ENCODE results near the gene NR4A1. TPM values are rescaled to one million over a fixed set of nuclear protein-coding genes. Genes with fewer than 3 reads are reported as not detected.

Gene NR4A1
- total RNA-seq, 1 donor from 2014 or later, result 0.79 TPM

GRCh38 chr12:52061470-52062166 is 10.4 kb downstream of the NR4A1 start:
- no peak overlapping the region for H3K4me3 ChIP-seq (ENCODE audit: low read depth, low read length)
- DNase-seq (ENCODE audit: low read depth), result no peak
- no peaks in the 10 kb centered on the region for H3K27me3 ChIP-seq (ENCODE audit: control insufficient read depth, insufficient read depth, low read length)
- no peak for FAIRE-seq
- TF ChIP-seq CTCF (IDR thresholded peaks at IDR 0.05; ENCODE audit: insufficient read depth, low read length, severe bottlenecking), result no peak
- H3K36me3 ChIP-seq (ENCODE audit: control insufficient read depth, insufficient read depth, low read length), result no peaks in the 10 kb centered on the region

GRCh38 chr12:52062167-52063081 is 11.2 kb downstream of the NR4A1 start:
- TF ChIP-seq CTCF (IDR thresholded peaks at IDR 0.05; ENCODE audit: insufficient read depth, low read length, severe bottlenecking), result no peak
- no peaks in the 10 kb centered on the region for H3K36me3 ChIP-seq (ENCODE audit: control insufficient read depth, insufficient read depth, low read length)
- H3K27me3 ChIP-seq (ENCODE audit: control insufficient read depth, insufficient read depth, low read length), result no peaks in the 10 kb centered on the region
- DNase-seq (ENCODE audit: low read depth) (no peak), FAIRE-seq (no peak)
- H3K4me3 ChIP-seq (ENCODE audit: low read depth, low read length), result no peak overlapping the region

- FAIRE-seq (no peak), DNase-seq (ENCODE audit: low read depth) (no peak)
- TF ChIP-seq CTCF (IDR thresholded peaks at IDR 0.05; ENCODE audit: insufficient read depth, low read length, severe bottlenecking), result no peak
- no peak overlapping the region for H3K4me3 ChIP-seq (ENCODE audit: low read depth, low read length)
- H3K36me3 ChIP-seq (ENCODE audit: control insufficient read depth, insufficient read depth, low read length), result no peaks in the 10 kb centered on the region
- no peaks in the 10 kb centered on the region for H3K27me3 ChIP-seq (ENCODE audit: control insufficient read depth, insufficient read depth, low read length)
Measured at GRCh38 chr12:52063082-52063924, 12.1 kb downstream of the NR4A1 start.

GRCh38 chr12:52063981-52064649 is 12.9 kb downstream of the NR4A1 start:
- no peaks in the 10 kb centered on the region for H3K27me3 ChIP-seq (ENCODE audit: control insufficient read depth, insufficient read depth, low read length)
- no peak for FAIRE-seq

More at GRCh38 chr12:52063981-52064649, 12.9 kb downstream of the NR4A1 start:
- H3K36me3 ChIP-seq (ENCODE audit: control insufficient read depth, insufficient read depth, low read length), result no peaks in the 10 kb centered on the region
- peak; percentile 28 for DNase-seq (ENCODE audit: low read depth)
- no peak overlapping the region for H3K4me3 ChIP-seq (ENCODE audit: low read depth, low read length)
- no peak for TF ChIP-seq CTCF (IDR thresholded peaks at IDR 0.05; ENCODE audit: insufficient read depth, low read length, severe bottlenecking)
